Activated naive CD4-positive, alpha-beta T cell treated with anti-CD3 and anti-CD28 coated beads, Interleukin-2, amount 50 U/mL, for 24 hours (primary cell): ENCODE measurements around the gene FKBP5.
"Not testable (repeated sequence)": the region's sequence is repeated elsewhere in the genome, so short reads cannot be mapped to it uniquely, and the experiment has no call there.

Experiments used
- H3K27ac Mint-ChIP-seq: one replicate; pipeline ENCODE4 v1.8.0; 2021; ENCODE audit warnings: mild to moderate bottlenecking, mixed read lengths
- H3K27me3 Mint-ChIP-seq: one replicate; pipeline ENCODE4 v1.8.0; 2021; ENCODE audit warnings: mixed read lengths
- H3K36me3 Mint-ChIP-seq: one replicate; pipeline ENCODE4 v1.8.0; 2021; ENCODE audit warnings: mixed read lengths
- H3K4me1 Mint-ChIP-seq: one replicate; pipeline ENCODE4 v1.8.0; 2021; ENCODE audit warnings: mixed read lengths
- H3K4me3 Mint-ChIP-seq: one replicate; pipeline ENCODE4 v1.8.0; 2021; ENCODE audit warnings: mild to moderate bottlenecking, mixed read lengths
- H3K9me3 Mint-ChIP-seq: one replicate; pipeline ENCODE4 v1.8.0; 2021; ENCODE audit warnings: mixed read lengths

Gene FKBP5

GRCh38 chr6:35686873-35687555 lies 1.7 kb downstream of the FKBP5 start:
- Mint-ChIP-seq H3K36me3 (no peaks in the 10 kb centered on the region), H3K4me3 (peak overlapping the region; percentile 99), H3K27ac (peak overlapping the region; percentile 99), H3K4me1 (peaks cover 19% of the 10 kb centered on the region), H3K27me3 (no peaks in the 10 kb centered on the region), H3K9me3 (no peaks in the 10 kb centered on the region)

- Mint-ChIP-seq H3K4me3 (peak overlapping the region; percentile 99), H3K27me3 (no peaks in the 10 kb centered on the region), H3K27ac (peak overlapping the region; percentile 55), H3K36me3 (no peaks in the 10 kb centered on the region), H3K4me1 (peaks cover 24% of the 10 kb centered on the region), H3K9me3 (no peaks in the 10 kb centered on the region)
Observed at GRCh38 chr6:35686436-35686835, 2.3 kb downstream of the FKBP5 start.

GRCh38 chr6:35683267-35683666 lies 5.4 kb downstream of the FKBP5 start:
- Mint-ChIP-seq H3K4me3 (no peak overlapping the region), H3K27me3 (no peaks in the 10 kb centered on the region), H3K4me1 (peaks cover 49% of the 10 kb centered on the region), H3K9me3 (no peaks in the 10 kb centered on the region), H3K27ac (peak overlapping the region; percentile 82), H3K36me3 (peaks cover 8% of the 10 kb centered on the region)

- Mint-ChIP-seq H3K4me3 (peak overlapping the region; percentile 33), H3K27ac (peak overlapping the region; percentile 73), H3K4me1 (peaks cover 67% of the 10 kb centered on the region)
Observed at GRCh38 chr6:35681298-35681697, 7.4 kb downstream of the FKBP5 start.

GRCh38 chr6:35679399-35679798 lies 9.3 kb downstream of the FKBP5 start:
- Mint-ChIP-seq H3K36me3 (peaks cover 8% of the 10 kb centered on the region), H3K4me3 (no peak overlapping the region), H3K9me3 (no peaks in the 10 kb centered on the region), H3K27me3 (no peaks in the 10 kb centered on the region), H3K27ac (peak overlapping the region; percentile 81), H3K4me1 (peaks cover 86% of the 10 kb centered on the region)

More at GRCh38 chr6:35681298-35681697, 7.4 kb downstream of the FKBP5 start:
- Mint-ChIP-seq H3K9me3 (no peaks in the 10 kb centered on the region), H3K36me3 (peaks cover 8% of the 10 kb centered on the region), H3K27me3 (no peaks in the 10 kb centered on the region)

- peaks cover 92% of the 10 kb centered on the region for H3K4me1 Mint-ChIP-seq
- H3K27me3 Mint-ChIP-seq: no peaks in the 10 kb centered on the region
- peak overlapping the region; percentile 56 for H3K27ac Mint-ChIP-seq
- H3K4me3 Mint-ChIP-seq: no peak overlapping the region
- H3K36me3 Mint-ChIP-seq: peaks cover 8% of the 10 kb centered on the region
- no peaks in the 10 kb centered on the region for H3K9me3 Mint-ChIP-seq
Observed at GRCh38 chr6:35678814-35679213, 9.9 kb downstream of the FKBP5 start.

- H3K27ac Mint-ChIP-seq: peak overlapping the region; percentile 56
- H3K9me3 Mint-ChIP-seq: no peaks in the 10 kb centered on the region
- no peaks in the 10 kb centered on the region for H3K27me3 Mint-ChIP-seq
- H3K4me1 Mint-ChIP-seq: peaks cover 93% of the 10 kb centered on the region
- peak overlapping the region; percentile 34 for H3K4me3 Mint-ChIP-seq
- H3K36me3 Mint-ChIP-seq: peaks cover 8% of the 10 kb centered on the region
Observed at GRCh38 chr6:35678021-35678654, 10.6 kb downstream of the FKBP5 start.

GRCh38 chr6:35677456-35677855 lies 11.3 kb downstream of the FKBP5 start:
- Mint-ChIP-seq H3K4me1 (peaks cover 94% of the 10 kb centered on the region), H3K9me3 (no peaks in the 10 kb centered on the region), H3K27me3 (no peaks in the 10 kb centered on the region), H3K4me3 (no peak overlapping the region), H3K27ac (peak overlapping the region; percentile 69), H3K36me3 (peaks cover 8% of the 10 kb centered on the region)

GRCh38 chr6:35675871-35676459 lies 12.8 kb downstream of the FKBP5 start:
- H3K27ac Mint-ChIP-seq: peak overlapping the region; percentile 69
- H3K9me3 Mint-ChIP-seq: no peaks in the 10 kb centered on the region
- H3K36me3 Mint-ChIP-seq: peaks cover 8% of the 10 kb centered on the region
- H3K4me1 Mint-ChIP-seq: peaks cover 86% of the 10 kb centered on the region
- no peaks in the 10 kb centered on the region for H3K27me3 Mint-ChIP-seq
- H3K4me3 Mint-ChIP-seq: peak overlapping the region; percentile 5

GRCh38 chr6:35674594-35674993 lies 14.1 kb downstream of the FKBP5 start:
- H3K4me1 Mint-ChIP-seq: peaks cover 84% of the 10 kb centered on the region
- peaks cover 6% of the 10 kb centered on the region for H3K36me3 Mint-ChIP-seq
- no peaks in the 10 kb centered on the region for H3K27me3 Mint-ChIP-seq
- H3K4me3 Mint-ChIP-seq: peak overlapping the region; percentile 24
- H3K9me3 Mint-ChIP-seq: no peaks in the 10 kb centered on the region
- H3K27ac Mint-ChIP-seq: peak overlapping the region; percentile 87

- Mint-ChIP-seq H3K4me3 (peak overlapping the region; percentile 27), H3K4me1 (peaks cover 84% of the 10 kb centered on the region), H3K27ac (peak overlapping the region; percentile 87), H3K27me3 (no peaks in the 10 kb centered on the region), H3K9me3 (no peaks in the 10 kb centered on the region), H3K36me3 (no peaks in the 10 kb centered on the region)
Observed at GRCh38 chr6:35673755-35674154, 15.0 kb downstream of the FKBP5 start.

- Mint-ChIP-seq H3K4me1 (peaks cover 84% of the 10 kb centered on the region), H3K27ac (peak overlapping the region; percentile 85)
- H3K4me3 Mint-ChIP-seq, H3K36me3 Mint-ChIP-seq, H3K27me3 Mint-ChIP-seq, H3K9me3 Mint-ChIP-seq: not testable (repeated sequence)
Observed at GRCh38 chr6:35673284-35673666, 15.4 kb downstream of the FKBP5 start.

- H3K36me3 Mint-ChIP-seq, H3K9me3 Mint-ChIP-seq, H3K27me3 Mint-ChIP-seq: not testable (repeated sequence)
- H3K4me1 Mint-ChIP-seq: peaks cover 73% of the 10 kb centered on the region
- peak overlapping the region; percentile 49 for H3K4me3 Mint-ChIP-seq
- H3K27ac Mint-ChIP-seq: peak overlapping the region; percentile 51
Observed at GRCh38 chr6:35670453-35670852, 18.3 kb downstream of the FKBP5 start.

GRCh38 chr6:35669451-35670045 lies 19.2 kb downstream of the FKBP5 start:
- Mint-ChIP-seq H3K36me3 (no peaks in the 10 kb centered on the region), H3K9me3 (no peaks in the 10 kb centered on the region), H3K27me3 (no peaks in the 10 kb centered on the region), H3K27ac (peak overlapping the region; percentile 98), H3K4me1 (peaks cover 64% of the 10 kb centered on the region), H3K4me3 (peak overlapping the region; percentile 87)

- Mint-ChIP-seq H3K9me3 (no peaks in the 10 kb centered on the region), H3K4me3 (peak overlapping the region; percentile 87), H3K27me3 (no peaks in the 10 kb centered on the region), H3K27ac (peak overlapping the region; percentile 98), H3K36me3 (no peaks in the 10 kb centered on the region), H3K4me1 (peaks cover 57% of the 10 kb centered on the region)
Observed at GRCh38 chr6:35668744-35669450, 19.8 kb downstream of the FKBP5 start.
